IPS-18a (cell line): ENCODE measurements around the gene SLC44A1.

Experiments used
- H3K27ac ChIP-seq: one replicate; pipeline ENCODE4 v1.5.1; 2013; ENCODE audit warnings: low read length
- H3K27me3 ChIP-seq: one replicate; pipeline ENCODE4 v1.6.1; 2013; ENCODE audit warnings: mild to moderate bottlenecking, low read length; ENCODE audit not compliant: control insufficient read depth, insufficient read depth
- H3K36me3 ChIP-seq: one replicate; pipeline ENCODE4 v1.6.1; 2013; ENCODE audit warnings: low read depth, low read length; ENCODE audit not compliant: control insufficient read depth
- H3K4me1 ChIP-seq: one replicate; pipeline ENCODE4 v1.6.1; 2013; ENCODE audit warnings: low read depth, low read length; ENCODE audit not compliant: control insufficient read depth
- H3K4me3 ChIP-seq: one replicate; pipeline ENCODE4 v1.5.1; 2013; ENCODE audit warnings: low read length
- H3K9ac ChIP-seq: one replicate; pipeline ENCODE4 v1.6.1; 2013; ENCODE audit warnings: mild to moderate bottlenecking, low read length, moderate library complexity
- H3K9me3 ChIP-seq: one replicate; pipeline ENCODE4 v1.6.1; 2013; ENCODE audit warnings: low read depth, low read length; ENCODE audit not compliant: control insufficient read depth

SLC44A1 gene

GRCh38 chr9:105419816-105420597 lies 175.6 kb downstream of the SLC44A1 start:
- H3K27ac ChIP-seq = no peak overlapping the region
- H3K4me3 ChIP-seq = no peak overlapping the region
- H3K4me1 ChIP-seq = peaks cover 6% of the 10 kb centered on the region
- H3K27me3 ChIP-seq = no peaks in the 10 kb centered on the region
- H3K36me3 ChIP-seq = no peaks in the 10 kb centered on the region
- H3K9ac ChIP-seq = no peak overlapping the region
- no peaks in the 10 kb centered on the region for H3K9me3 ChIP-seq

GRCh38 chr9:105421154-105421553 lies 176.7 kb downstream of the SLC44A1 start:
- Histone ChIP-seq H3K9me3 (no peaks in the 10 kb centered on the region), H3K36me3 (no peaks in the 10 kb centered on the region), H3K4me3 (no peak overlapping the region), H3K9ac (no peak overlapping the region), H3K27me3 (no peaks in the 10 kb centered on the region), H3K4me1 (no peaks in the 10 kb centered on the region), H3K27ac (no peak overlapping the region)

- no peak overlapping the region for H3K27ac ChIP-seq
- no peaks in the 10 kb centered on the region for H3K4me1 ChIP-seq
- no peaks in the 10 kb centered on the region for H3K36me3 ChIP-seq
- H3K9ac ChIP-seq = no peak overlapping the region
- no peaks in the 10 kb centered on the region for H3K27me3 ChIP-seq
- no peaks in the 10 kb centered on the region for H3K9me3 ChIP-seq
- no peak overlapping the region for H3K4me3 ChIP-seq
These were observed 177.4 kb downstream of the SLC44A1 start for GRCh38 chr9:105421864-105422263.

- H3K36me3 ChIP-seq = no peaks in the 10 kb centered on the region
- H3K9ac ChIP-seq = no peak overlapping the region
- H3K9me3 ChIP-seq = no peaks in the 10 kb centered on the region
- H3K27me3 ChIP-seq = no peaks in the 10 kb centered on the region
- no peaks in the 10 kb centered on the region for H3K4me1 ChIP-seq
- no peak overlapping the region for H3K27ac ChIP-seq
- H3K4me3 ChIP-seq = no peak overlapping the region
These were observed 181.5 kb downstream of the SLC44A1 start for GRCh38 chr9:105425816-105426433.

- no peak overlapping the region for H3K9ac ChIP-seq
- H3K9me3 ChIP-seq = no peaks in the 10 kb centered on the region
- H3K27me3 ChIP-seq = no peaks in the 10 kb centered on the region
- no peaks in the 10 kb centered on the region for H3K36me3 ChIP-seq
- no peak overlapping the region for H3K4me3 ChIP-seq
- H3K27ac ChIP-seq = no peak overlapping the region
- H3K4me1 ChIP-seq = no peaks in the 10 kb centered on the region
These were observed 182.2 kb downstream of the SLC44A1 start for GRCh38 chr9:105426657-105427056.

- Histone ChIP-seq H3K4me1 (no peaks in the 10 kb centered on the region), H3K9me3 (no peaks in the 10 kb centered on the region), H3K36me3 (no peaks in the 10 kb centered on the region), H3K27ac (no peak overlapping the region), H3K4me3 (no peak overlapping the region), H3K9ac (no peak overlapping the region), H3K27me3 (no peaks in the 10 kb centered on the region)
These were observed 187.2 kb downstream of the SLC44A1 start for GRCh38 chr9:105431424-105432246.

- Histone ChIP-seq H3K4me1 (no peaks in the 10 kb centered on the region), H3K27me3 (no peaks in the 10 kb centered on the region), H3K27ac (no peak overlapping the region), H3K4me3 (no peak overlapping the region), H3K36me3 (no peaks in the 10 kb centered on the region), H3K9ac (no peak overlapping the region), H3K9me3 (no peaks in the 10 kb centered on the region)
These were observed 187.9 kb downstream of the SLC44A1 start for GRCh38 chr9:105432247-105432842.

- Histone ChIP-seq H3K9ac (no peak overlapping the region), H3K36me3 (no peaks in the 10 kb centered on the region), H3K9me3 (no peaks in the 10 kb centered on the region), H3K4me3 (no peak overlapping the region), H3K4me1 (no peaks in the 10 kb centered on the region), H3K27me3 (no peaks in the 10 kb centered on the region), H3K27ac (no peak overlapping the region)
These were observed 191.0 kb downstream of the SLC44A1 start for GRCh38 chr9:105435453-105435852.

- Histone ChIP-seq H3K36me3 (no peaks in the 10 kb centered on the region), H3K4me3 (no peak overlapping the region), H3K9me3 (no peaks in the 10 kb centered on the region), H3K4me1 (no peaks in the 10 kb centered on the region), H3K27ac (no peak overlapping the region), H3K9ac (no peak overlapping the region), H3K27me3 (no peaks in the 10 kb centered on the region)
These were observed 192.3 kb downstream of the SLC44A1 start for GRCh38 chr9:105436783-105437182.

GRCh38 chr9:105437704-105438103 lies 193.3 kb downstream of the SLC44A1 start:
- no peak overlapping the region for H3K4me3 ChIP-seq
- H3K9ac ChIP-seq = no peak overlapping the region
- no peak overlapping the region for H3K27ac ChIP-seq
- H3K9me3 ChIP-seq = no peaks in the 10 kb centered on the region
- no peaks in the 10 kb centered on the region for H3K27me3 ChIP-seq
- no peaks in the 10 kb centered on the region for H3K4me1 ChIP-seq
- H3K36me3 ChIP-seq = no peaks in the 10 kb centered on the region

GRCh38 chr9:105438141-105438806 lies 193.8 kb downstream of the SLC44A1 start:
- Histone ChIP-seq H3K4me3 (no peak overlapping the region), H3K27me3 (no peaks in the 10 kb centered on the region), H3K4me1 (no peaks in the 10 kb centered on the region), H3K9ac (no peak overlapping the region), H3K36me3 (no peaks in the 10 kb centered on the region), H3K27ac (no peak overlapping the region), H3K9me3 (no peaks in the 10 kb centered on the region)
